ENCODE data around the gene TSKS. TPM values are rescaled to one million over a fixed set of nuclear protein-coding genes. Genes with fewer than 3 reads are reported as not detected.

The TSKS gene
- total RNA-seq, 1 experiment from 2014 or later: 0.76 TPM

DNA sequence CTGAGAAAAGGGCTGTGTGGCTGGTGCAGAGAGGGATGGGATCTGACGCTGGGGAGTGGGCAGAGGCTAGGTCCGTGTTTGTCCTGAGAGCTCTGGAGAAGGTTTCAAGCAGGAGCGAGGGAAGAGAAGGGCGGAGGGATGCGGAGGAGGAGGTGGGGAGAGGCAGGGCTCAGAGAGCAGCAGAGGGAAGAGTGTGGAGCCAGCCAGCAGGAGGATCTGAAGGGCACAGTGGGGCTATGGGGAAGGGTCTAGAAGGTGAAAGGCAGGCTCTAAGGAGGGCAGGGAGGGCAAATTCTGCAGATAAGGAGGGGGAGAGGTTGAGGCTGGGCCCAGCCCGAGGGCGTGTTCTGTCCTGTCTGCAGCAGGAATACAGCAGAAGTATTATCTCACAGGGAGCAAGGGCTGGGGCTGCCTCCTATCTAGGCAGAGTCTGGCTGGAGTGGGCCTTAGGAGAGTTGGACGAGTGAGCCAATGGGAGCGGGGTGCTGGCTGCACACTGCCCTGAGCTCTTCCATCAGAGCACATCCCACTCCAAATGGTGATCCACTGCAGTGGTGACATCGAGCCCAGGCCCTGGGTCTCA lies 9.8 kb upstream of the TSKS start (continued):
- TF ChIP-seq, protein P1, sequence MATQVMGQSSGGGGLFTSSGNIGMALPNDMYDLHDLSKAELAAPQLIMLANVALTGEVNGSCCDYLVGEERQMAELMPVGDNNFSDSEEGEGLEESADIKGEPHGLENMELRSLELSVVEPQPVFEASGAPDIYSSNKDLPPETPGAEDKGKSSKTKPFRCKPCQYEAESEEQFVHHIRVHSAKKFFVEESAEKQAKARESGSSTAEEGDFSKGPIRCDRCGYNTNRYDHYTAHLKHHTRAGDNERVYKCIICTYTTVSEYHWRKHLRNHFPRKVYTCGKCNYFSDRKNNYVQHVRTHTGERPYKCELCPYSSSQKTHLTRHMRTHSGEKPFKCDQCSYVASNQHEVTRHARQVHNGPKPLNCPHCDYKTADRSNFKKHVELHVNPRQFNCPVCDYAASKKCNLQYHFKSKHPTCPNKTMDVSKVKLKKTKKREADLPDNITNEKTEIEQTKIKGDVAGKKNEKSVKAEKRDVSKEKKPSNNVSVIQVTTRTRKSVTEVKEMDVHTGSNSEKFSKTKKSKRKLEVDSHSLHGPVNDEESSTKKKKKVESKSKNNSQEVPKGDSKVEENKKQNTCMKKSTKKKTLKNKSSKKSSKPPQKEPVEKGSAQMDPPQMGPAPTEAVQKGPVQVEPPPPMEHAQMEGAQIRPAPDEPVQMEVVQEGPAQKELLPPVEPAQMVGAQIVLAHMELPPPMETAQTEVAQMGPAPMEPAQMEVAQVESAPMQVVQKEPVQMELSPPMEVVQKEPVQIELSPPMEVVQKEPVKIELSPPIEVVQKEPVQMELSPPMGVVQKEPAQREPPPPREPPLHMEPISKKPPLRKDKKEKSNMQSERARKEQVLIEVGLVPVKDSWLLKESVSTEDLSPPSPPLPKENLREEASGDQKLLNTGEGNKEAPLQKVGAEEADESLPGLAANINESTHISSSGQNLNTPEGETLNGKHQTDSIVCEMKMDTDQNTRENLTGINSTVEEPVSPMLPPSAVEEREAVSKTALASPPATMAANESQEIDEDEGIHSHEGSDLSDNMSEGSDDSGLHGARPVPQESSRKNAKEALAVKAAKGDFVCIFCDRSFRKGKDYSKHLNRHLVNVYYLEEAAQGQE (IDR thresholded peaks at IDR 0.05; ENCODE audit: low read depth): no peak

DNA sequence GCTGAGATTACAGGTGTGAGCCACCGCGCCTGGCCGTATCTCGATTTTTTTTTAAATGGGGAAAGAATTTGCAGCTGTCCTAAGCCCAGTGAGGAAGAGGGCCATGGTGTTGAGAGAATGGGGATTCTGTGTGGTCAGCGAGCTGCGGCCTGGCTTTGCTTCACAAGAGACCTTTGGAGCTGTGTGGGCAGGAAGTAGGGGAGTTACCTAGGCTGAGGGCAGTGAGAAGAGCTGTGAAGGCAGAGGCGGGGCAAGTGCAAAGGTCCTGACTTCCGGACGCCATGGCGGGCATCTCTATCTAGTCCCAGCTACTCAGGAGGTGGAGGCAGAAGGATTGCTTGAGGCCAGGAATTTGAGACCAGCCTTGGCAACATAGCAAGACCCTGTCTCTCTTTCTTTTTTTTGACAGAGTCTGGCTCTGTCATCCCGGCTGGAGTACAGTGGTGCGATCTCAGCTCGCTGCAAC lies 8.6 kb upstream of the TSKS start:
- no peaks in the 10 kb centered on the region for H3K9me2 ChIP-seq (ENCODE audit: insufficient read depth)
- ChIA-PET POLR2A (no interaction called here), CTCF (no interaction called here), RAD21 (ENCODE audit: low non-redundant PET in 1 of 2, low total read pairs in 2 of 2, uncharacterized antibody in 2 of 2, unreplicated experiment in 2 of 2) (no interaction called here)
- ATAC-seq (no peak), DNase-seq (ENCODE audit: low read depth, low spot score) (no peak)
- BruUV-seq (replicated peaks): no TSS peak
- H3K4me2 ChIP-seq (ENCODE audit: low read length): no peak overlapping the region
- no peaks in the 10 kb centered on the region; a peak in 1 of 4 replicates for H3K36me3 ChIP-seq (ENCODE audit: control insufficient read depth in 1 of 2, insufficient read depth in 2 of 2, low read length in 2 of 2)
- H2AFZ ChIP-seq (ENCODE audit: low read depth, low read length, poor library complexity, severe bottlenecking): no peak overlapping the region
- H3K9ac ChIP-seq (ENCODE audit: low read length): no peak overlapping the region
- H3K9me3 ChIP-seq (ENCODE audit: control insufficient read depth in 1 of 2, insufficient read depth in 1 of 2, low read depth in 1 of 2, low read length in 2 of 2): no peaks in the 10 kb centered on the region
- H3K27me3 ChIP-seq (ENCODE audit: insufficient read depth, low read length): no peaks in the 10 kb centered on the region
- H4K20me1 ChIP-seq (ENCODE audit: insufficient read depth): no peaks in the 10 kb centered on the region
- TF ChIP-seq, protein P2, sequence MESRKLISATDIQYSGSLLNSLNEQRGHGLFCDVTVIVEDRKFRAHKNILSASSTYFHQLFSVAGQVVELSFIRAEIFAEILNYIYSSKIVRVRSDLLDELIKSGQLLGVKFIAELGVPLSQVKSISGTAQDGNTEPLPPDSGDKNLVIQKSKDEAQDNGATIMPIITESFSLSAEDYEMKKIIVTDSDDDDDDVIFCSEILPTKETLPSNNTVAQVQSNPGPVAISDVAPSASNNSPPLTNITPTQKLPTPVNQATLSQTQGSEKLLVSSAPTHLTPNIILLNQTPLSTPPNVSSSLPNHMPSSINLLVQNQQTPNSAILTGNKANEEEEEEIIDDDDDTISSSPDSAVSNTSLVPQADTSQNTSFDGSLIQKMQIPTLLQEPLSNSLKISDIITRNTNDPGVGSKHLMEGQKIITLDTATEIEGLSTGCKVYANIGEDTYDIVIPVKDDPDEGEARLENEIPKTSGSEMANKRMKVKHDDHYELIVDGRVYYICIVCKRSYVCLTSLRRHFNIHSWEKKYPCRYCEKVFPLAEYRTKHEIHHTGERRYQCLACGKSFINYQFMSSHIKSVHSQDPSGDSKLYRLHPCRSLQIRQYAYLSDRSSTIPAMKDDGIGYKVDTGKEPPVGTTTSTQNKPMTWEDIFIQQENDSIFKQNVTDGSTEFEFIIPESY (IDR thresholded peaks at IDR 0.05; ENCODE audit: extremely low read depth, insufficient replicate concordance, low read length): no peak
- TF ChIP-seq FOSL1 (IDR thresholded peaks at IDR 0.05; ENCODE audit: low read depth): no peak
- TF ChIP-seq EZH2phosphoT487 (IDR thresholded peaks at IDR 0.05; ENCODE audit: borderline replicate concordance): no peak
- no peak for TF ChIP-seq CEBPB (IDR thresholded peaks at IDR 0.05; ENCODE audit: low read depth)
- TF ChIP-seq RAD21 (IDR thresholded peaks at IDR 0.05; ENCODE audit: low read depth): no peak
- TF ChIP-seq SRF (IDR thresholded peaks at IDR 0.05; ENCODE audit: low read depth): no peak
- TF ChIP-seq, protein P3, sequence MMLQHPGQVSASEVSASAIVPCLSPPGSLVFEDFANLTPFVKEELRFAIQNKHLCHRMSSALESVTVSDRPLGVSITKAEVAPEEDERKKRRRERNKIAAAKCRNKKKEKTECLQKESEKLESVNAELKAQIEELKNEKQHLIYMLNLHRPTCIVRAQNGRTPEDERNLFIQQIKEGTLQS (IDR thresholded peaks at IDR 0.05): no peak
- TF ChIP-seq YY1 (IDR thresholded peaks at IDR 0.05; ENCODE audit: extremely low read depth, insufficient replicate concordance, low read depth, low read length): no peak
- no peak for TF ChIP-seq POLR2A (IDR thresholded peaks at IDR 0.05; ENCODE audit: borderline replicate concordance, extremely low read depth, insufficient read depth, insufficient read length)
- no peak for TF ChIP-seq SIN3A (IDR thresholded peaks at IDR 0.05; ENCODE audit: low read depth)
- TF ChIP-seq ELF1 (IDR thresholded peaks at IDR 0.05; ENCODE audit: borderline replicate concordance, low read depth): no peak
- TF ChIP-seq CBX3 (IDR thresholded peaks at IDR 0.05; ENCODE audit: low read depth): no peak
- TF ChIP-seq, protein P4, sequence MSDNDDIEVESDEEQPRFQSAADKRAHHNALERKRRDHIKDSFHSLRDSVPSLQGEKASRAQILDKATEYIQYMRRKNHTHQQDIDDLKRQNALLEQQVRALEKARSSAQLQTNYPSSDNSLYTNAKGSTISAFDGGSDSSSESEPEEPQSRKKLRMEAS (IDR thresholded peaks at IDR 0.05): no peak
- H3K27ac ChIP-seq (ENCODE audit: low read depth, low read length): no peak overlapping the region
- no peak overlapping the region for H3K4me3 ChIP-seq (replicated peaks in 1 of 2; ENCODE audit: low read depth in 1 of 2, low read length in 2 of 2)
- peaks cover 38% of the 10 kb centered on the region for H3K79me2 ChIP-seq (ENCODE audit: insufficient read depth, low read length)
- H3K4me1 ChIP-seq (ENCODE audit: control insufficient read depth in 1 of 2, insufficient read depth in 2 of 2, low read length in 2 of 2): peaks cover 9 to 14% of the 10 kb centered on the region in 2 experiments
- intact Hi-C loops (cut with micrococcal nuclease): no loop called here
